HG03558 (cell line): ENCODE data around the gene GPC5.

Experiments
- ATAC-seq: cut with Tn5 transposase; IDR thresholded peaks from one replicate; pipeline ENCODE4 v1.9.1; 2021; ENCODE audit warnings: moderate number of reproducible peaks; ENCODE audit not compliant: unreplicated experiment; ENCODE audit errors: extremely low read depth

Gene GPC5

DNA sequence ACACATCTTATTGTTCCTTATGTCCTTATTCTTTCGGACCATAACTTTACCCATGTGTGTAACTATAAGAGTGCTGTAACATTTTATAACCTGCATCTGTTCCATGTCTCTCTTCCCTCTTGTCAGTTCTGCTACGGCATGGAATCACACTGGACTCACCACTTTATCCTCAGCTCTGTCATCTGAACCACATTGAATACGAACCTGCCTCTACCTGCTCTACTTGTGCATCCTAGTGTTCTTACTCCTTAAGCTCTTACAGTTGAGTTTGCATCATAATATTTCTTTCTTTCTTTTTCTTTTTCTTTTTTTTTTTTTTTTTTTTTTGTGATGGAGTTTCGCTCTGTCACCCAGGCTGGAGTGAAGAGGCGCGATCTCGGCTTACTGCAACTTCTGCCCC is 180.9 kb downstream of the GPC5 start:
- no peak for ATAC-seq

DNA sequence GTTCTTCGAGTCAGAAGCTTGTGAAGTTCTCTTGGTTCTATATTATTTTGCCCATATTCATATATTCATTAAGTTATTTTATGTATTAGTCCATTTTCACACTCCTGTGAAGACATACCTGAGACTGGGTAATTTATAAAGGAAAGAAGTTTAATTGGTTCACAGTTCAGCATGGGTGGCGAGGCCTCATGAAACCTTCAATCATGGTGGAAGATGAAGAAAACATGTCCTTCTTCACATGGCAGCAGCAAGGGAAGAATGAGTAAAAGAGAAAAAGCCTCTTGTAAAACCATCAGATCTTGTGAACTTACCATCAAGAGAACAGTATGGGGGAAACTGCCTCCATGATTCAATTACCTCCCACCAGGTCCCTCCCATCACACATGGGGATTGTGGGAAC is 182.3 kb downstream of the GPC5 start:
- no peak for ATAC-seq

DNA sequence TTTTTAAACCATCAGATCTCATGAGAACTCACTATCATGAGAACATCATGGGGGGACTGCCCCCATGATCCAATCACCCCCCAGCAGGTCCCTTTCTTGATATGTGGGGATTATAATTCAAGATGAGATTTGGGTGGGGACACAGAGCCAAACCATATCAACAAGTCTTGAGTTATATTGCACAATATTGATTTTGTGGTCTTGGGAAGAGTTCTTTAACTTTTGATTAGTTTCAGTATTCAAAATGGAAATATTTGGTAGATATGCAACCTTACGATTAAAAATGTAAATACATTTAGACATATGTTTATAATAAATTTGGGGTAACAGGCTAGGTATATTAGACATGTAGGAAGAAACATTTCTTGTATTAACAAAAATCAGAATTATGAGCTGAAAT is 188.2 kb downstream of the GPC5 start:
- no peak for ATAC-seq

DNA sequence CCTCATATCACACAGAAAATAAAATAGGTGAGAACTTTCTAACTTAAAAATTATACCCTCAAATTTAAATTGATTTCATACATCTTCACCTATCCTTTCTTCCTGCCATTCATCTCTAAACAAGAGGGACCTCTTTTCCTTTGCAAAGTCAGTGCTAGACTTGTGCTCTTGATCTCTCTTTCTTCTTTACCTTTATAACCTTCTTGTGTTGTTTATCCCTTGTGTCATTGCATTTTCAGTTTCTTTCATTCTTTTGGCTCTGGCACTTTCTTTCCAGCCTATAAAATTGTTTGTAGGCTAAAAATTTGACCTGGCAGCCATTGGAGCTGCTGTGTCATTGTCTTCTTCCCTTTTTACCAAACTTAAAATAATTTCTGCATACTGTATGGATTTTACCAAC is 190.1 kb downstream of the GPC5 start:
- ATAC-seq = no peak

DNA sequence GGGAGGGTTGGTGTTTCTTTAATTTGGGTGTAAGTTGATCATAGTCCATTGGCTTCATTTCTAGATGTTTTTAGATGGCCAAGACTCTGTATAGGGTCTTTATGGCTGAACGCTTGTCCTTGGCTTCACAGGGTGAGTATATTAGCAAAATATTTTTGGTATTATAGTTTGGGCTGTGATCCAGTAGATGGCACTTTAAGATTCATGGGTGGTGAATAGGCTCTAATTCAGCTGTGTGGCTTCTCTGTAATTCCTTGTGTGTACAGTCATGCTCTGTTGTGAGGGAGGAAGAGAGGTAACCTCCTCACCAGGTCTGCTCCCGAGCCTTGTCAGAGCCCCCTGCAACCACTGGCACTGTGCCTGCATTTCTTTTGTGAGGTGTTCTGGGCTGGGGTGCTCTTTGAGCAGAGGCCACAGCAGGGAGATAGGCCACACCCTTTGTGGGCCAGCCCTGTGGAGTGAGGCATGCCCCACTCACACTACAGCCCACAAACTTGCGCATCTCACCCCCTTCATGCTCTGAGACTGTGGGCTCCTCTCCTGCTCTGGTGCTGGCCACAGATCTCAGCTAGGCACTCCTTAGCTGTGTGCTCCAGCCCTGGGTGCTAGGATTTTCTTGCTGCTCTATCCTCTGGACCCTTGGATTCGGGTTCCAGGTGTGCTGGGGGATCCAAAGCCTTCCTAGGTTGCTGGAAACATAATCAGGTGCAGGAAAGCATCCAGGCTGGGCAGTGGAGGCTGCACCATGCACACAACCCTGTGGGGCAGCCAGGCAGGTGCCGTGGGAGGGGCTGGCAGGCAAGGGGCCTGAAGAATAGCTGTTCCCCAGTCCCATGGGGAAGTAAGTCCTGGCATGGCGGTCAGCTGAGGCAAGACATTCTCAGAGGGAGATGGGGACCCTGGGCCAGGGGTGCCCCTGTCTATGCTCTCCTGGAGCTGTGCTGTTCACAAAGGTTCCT is 193.9 kb downstream of the GPC5 start:
- ATAC-seq = no peak

DNA sequence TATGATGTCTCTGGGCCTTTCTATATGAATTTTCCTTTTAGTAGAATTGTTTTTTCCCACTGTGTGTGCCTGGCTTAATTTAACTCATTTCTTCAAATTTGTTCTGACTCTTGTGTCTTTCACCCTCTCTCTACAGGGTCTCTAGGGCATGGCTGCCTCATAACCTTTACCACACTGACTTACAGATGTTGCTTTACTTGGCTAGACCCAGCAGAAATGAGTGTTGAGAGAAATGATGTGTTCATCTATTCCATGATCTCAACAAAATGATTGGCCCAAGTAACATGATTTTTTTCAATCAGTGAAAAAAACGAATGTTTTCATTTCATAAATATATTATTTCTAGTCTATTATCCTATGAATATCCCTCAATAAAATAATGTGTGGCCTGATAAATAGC is 195.0 kb downstream of the GPC5 start:
- no peak for ATAC-seq

DNA sequence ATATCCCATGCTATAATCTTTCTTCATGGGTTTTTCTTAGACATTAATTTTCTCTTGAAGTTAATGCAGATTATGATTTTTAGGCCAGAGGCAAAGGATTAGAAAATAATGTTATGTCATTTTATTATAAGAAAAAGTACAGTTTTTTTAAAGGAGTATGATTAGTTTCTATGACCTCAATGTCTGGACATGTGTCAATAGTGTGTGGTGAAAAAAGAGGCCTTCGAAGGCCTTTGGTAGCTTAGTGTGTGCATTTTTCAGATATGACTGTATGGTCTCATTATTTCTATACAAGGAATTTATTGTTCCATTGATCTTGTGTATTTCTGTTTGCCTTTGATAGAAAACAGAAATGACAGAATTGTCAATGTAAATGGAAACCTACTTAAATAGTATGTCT is 195.6 kb downstream of the GPC5 start:
- ATAC-seq = no peak

DNA sequence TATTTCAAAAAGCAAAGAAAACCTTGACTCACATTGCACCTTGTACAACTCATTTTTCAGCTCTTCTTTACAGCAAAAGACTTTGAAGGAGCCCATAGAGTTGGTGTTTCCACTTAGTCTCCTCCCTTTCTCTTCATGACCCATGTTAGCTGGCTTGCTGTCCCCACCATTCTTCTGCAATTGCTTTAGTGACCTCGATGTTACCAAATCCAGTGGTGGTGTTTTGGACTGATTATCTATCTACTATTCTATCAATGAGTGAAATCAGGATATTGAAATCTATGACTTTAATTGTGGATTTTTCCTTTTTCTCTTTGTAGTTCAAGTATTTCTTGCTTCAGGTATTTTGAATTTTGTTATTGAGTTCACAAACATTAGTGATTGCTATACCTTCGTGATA is 197.3 kb downstream of the GPC5 start:
- no peak for ATAC-seq

DNA sequence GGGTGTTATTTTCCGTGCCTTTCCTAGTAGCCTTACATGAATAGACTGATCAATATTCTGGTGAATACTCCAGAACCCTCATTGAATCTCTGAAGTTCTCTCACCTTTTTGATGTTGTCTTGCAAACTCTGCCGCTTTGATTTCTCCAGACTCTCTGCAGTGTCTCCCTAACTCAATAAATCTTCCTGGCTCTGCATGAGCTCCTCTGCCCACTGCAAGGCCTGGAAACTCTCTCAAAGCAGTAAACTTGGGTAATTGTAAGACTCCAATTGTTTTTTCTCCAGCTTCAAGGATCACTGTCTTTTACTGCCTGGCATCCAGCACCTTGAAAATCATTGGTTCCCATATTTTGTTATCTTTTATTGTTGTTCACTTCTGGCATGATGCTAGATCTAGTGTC is 198.4 kb downstream of the GPC5 start:
- no peak for ATAC-seq

DNA sequence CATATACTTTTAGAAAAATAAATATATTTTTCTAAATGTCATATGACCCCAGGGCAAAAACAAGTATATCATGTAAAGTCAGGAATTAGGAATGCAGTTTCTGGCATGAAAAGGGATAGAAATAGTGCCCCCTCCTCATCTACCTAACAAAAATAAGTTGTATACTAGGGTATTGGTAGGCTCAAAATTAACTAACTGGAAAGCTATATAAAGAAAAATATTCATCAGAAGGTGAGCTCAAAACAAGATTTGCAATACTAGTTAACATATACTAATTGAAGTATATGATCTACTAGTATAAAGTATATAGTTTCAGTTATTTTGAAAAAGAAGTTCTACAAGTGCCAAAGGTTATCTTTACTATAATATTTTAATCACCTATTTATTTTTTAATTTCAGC is 200.2 kb downstream of the GPC5 start:
- no peak for ATAC-seq

DNA sequence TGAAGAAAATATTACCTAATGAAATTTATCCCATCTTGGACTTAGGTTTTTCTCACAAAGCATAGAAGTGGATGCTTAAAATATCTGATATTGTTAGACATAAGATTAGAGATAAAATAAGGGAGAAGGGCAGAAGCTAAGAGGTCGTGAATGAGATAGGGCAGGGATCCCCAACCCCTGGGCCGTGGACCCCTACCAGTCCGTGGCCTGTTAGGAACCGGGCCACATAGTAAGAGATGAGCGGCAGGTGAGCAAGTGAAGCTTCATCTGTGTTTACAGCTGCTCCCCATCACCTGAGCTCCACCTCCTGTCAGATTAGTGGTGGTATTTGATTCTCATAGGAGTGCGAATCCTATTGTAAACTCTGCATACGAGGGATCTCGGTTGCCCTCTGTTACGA is 202.9 kb downstream of the GPC5 start:
- no peak for ATAC-seq

DNA sequence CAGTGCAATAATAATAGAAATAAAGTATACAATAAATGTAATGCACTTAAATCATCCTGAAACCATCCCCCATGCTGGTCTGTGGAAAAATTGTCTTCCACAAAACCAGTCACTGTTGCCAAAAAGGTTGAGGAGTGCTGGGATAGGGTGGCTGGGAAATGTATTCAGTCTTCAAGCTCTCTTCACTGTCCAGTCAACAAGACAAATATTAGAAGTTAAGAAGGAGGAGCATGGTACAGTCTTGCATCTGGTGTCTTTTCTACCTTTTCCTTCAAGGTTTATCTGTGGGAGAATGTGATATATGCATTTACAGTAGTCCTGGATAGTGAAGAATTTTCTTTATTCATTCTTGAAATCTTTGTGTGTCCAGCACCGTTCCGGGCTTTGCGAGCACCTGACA is 203.4 kb downstream of the GPC5 start:
- ATAC-seq = no peak

DNA sequence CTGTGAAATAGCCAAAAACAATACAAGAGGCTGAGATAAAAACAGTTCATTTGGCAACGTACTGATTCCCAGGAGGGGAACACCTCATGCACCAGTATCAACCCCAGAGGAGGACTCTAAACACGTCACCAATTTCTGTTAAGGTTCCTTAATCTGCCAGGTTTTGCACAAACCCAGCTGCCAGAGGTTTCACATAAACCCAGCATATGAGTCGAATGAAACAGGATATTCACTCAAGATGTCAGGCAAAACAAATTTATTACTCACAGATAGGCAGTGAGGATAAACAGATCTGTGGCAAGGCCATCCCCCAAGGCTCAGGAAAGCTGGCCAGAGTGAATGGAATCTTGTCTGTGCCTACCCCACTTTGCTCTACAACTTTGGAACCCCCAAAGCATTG is 210.9 kb downstream of the GPC5 start:
- no peak for ATAC-seq

DNA sequence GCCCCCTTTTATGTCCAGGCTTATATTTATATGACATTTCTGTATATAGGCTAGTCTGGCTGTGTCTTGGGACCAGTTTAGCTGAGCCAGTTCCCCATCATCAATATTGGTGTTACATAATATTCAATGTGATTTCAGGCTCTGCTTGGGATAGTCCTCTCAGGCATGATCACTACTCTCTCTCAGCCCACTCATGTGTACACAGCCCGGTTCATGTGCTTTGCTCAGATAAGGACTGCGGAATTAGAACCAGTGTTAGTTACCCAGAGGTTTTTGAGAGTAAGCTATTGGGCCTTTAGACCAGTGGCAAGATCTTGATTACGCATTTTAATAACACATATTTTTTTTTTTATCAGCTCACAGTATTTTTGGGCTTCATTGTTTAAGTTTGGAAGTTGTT is 219.9 kb downstream of the GPC5 start:
- ATAC-seq = no peak

DNA sequence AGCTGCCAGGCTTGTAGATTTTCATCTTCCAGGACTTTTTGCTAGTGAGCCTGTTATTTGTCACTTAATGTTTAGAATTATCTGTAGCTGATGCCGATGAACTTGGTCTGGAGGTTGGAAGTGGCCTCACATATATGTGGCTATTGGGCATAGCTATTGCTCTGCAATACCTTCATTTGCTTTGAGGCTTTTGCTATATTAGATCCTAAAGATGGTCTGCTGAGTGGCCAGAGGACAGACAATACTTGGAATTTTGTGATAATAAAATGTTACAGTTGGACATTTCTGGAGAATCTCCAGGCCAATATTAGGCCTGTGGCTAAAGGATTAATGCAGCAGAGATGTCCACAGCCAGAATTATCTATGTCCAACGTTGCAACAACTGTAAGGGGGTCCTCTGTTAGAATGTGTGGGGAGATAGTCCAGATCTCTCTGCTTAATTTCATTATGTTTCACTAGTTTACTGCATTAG is 222.3 kb downstream of the GPC5 start:
- no peak for ATAC-seq

DNA sequence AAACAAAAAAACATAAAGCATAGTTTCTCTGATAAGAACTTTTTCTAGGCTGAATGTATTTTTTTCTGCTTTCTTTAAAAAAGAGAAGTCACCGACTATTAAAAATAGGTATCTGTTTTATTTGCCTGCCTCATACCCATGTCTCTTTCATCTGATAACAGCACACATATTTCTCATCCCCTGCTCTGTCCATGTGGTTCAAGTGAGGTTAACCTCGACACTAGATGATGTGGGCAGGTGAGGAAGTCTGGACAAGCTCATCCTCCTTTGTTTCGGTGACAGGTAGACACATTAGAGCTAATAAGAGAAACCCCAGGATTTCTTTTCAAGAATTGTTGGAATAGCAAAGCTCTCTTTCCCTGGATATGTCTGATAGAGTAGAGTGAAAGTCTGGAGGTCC is 222.7 kb downstream of the GPC5 start:
- ATAC-seq = no peak

DNA sequence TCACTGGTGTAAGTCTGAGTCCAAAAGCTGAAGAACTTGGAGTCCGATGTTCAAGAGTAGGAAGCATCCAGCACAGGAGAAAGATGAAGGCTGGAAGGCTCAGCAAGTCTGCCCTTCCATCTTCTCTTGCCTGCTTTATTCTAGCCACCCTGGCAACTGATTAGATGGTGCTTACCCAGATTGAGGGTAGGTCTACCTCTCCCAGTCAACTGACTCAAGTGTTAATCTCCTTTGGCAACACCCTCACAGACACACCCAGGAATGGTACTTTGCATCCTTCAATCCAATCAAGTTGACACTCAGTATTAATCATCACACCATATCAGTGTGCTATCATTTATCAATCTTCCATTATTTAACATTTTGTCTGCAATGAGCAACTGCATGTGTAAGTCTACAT is 223.5 kb downstream of the GPC5 start:
- no peak for ATAC-seq

DNA sequence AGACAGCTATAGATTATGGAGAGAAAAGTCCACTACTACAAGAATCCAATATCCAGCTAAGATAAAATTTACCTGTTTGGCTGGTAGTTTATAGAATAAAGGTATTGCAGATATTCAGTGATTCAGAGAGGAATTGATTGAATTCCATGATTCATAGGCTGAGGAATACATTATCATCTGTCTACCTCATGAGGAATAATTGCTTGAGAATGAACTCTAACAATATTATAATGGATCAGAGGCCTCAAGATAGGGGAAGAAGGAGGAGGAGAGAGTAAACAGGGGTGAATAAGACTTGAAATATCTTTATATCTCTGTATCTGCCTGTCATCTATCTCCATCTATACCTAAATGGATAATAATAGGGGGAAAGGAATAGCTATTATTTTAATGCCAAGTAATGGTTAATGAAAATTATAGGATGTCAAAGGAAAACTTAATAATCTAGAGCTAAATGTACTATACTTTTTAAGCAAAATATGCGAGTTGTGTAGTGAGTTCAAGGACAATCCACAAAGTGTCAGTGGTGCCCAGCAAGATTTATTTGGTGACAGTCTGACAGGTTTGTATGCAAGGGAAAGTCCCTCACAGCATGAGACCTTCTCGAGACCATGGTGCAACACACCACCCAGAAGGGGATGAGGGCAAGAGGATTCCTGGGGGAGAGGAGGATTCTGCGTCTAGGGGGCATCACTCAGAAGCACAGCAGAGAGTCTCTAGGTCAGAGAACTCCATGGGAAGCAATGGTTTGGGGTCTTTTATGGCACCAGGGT is 224.5 kb downstream of the GPC5 start:
- no peak for ATAC-seq

DNA sequence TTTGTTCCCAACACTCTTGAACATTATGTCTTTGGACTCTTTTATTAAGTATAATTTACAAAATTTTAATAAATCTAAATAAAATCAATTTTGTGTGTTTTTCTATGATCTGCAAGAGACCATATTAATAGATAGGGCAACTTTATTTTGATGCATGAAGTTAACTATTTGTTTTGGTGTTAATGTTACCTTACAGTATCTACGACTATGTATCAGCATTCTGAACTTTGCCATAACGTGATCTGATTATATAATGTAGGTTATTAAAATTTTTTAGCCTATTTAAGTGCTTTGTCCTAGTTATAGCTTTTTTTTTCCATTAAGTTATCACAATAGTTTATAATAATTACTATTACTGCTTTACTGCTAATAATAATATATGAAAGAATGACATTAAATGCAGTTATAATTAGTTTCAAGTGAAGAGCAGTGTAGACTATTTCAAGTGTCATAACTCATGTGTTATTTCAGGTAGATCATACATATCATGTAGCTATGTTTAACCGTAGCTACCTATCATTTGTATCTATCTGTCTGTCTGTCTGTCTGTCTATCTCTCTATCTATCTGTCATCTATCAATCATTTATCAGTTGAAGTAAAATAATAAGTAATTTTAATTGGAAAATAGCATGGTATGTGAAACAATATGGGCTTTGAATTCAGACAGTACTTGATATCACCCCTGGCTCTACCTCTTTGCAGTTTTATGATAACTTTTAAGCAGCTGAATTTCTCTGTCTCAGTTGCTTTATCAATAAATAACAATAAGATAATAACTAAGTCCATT is 229.7 kb downstream of the GPC5 start:
- ATAC-seq = no peak

DNA sequence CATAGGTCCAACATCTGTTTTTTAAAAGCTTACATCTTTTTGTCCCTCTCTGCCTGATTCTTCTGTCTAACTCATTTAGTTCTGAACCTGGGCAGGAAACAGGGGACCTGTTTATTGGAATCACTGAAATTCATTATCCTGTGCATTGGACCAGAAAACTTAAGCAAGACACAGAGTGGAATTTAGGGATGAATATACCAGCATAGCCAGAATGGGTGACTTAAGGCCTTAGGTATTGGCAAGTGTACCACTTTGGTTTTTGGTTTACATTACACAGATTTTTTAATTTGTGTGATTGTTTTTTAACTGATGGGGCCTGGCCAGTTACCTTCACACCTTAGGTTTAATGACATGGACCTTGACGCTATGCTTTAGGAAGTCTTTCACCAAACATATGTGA is 232.5 kb downstream of the GPC5 start:
- no peak for ATAC-seq

DNA sequence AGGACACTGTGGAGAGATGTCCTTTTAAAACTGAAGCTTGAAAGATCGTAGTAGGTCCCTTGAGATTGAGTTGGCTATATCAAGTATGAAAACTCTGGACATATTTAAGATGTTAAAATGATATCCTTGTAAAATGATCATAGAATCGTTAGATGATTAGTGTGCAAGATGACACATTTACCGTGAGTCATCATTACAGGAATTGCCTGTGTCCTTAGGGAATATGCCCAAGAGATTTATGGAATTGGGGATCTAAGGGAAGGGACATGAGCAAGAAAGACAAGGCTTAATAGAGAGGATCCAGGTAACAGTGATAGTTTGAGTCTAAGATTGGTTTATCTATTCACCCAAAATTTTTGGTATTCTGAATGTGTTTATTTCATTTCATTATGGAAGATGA is 233.7 kb downstream of the GPC5 start:
- no peak for ATAC-seq
